Cardiac muscle cell (in vitro differentiated cells and primary cell): Measurements from ENCODE around the gene THG1L. TPM values are rescaled to one million over a fixed set of nuclear protein-coding genes. Genes with fewer than 3 reads are reported as not detected.

Experiments
- DNase-seq, 2 donors: peaks; one replicate each; pipeline versions ENCODE4 v3.0.0 to v3.0.0-alpha.2; 2010 to 2017; ENCODE audit warnings: low read depth in 1 of 2, low spot score in 1 of 2
- H3K27ac ChIP-seq: fragments of 200-600 bp; sonication (generic); 2 replicates; pipeline ENCODE4 v1.5.1; 2016
- H3K27me3 ChIP-seq: fragments of 200-600 bp; sonication (generic); 2 replicates; pipeline ENCODE4 v1.6.0; 2016; ENCODE audit warnings: control low read depth
- H3K36me3 ChIP-seq: fragments of 200-600 bp; sonication (generic); 2 replicates; pipeline ENCODE4 v1.5.1; 2016; ENCODE audit warnings: control low read depth
- H3K4me1 ChIP-seq: fragments of 200-600 bp; sonication (generic); 2 replicates; pipeline ENCODE4 v1.8.1; 2017; ENCODE audit warnings: low read depth, mild to moderate bottlenecking, mixed run types
- H3K4me3 ChIP-seq: fragments of 200-600 bp; sonication (generic); 2 replicates; pipeline ENCODE4 v1.5.1; 2016; ENCODE audit warnings: mild to moderate bottlenecking
- H3K9me3 ChIP-seq: fragments of 200-600 bp; sonication (generic); 2 replicates; pipeline ENCODE4 v1.5.1; 2017; ENCODE audit warnings: low read depth, mild to moderate bottlenecking, control low read depth
- CTCF ChIP-seq: IDR thresholded peaks from 2 replicates; pipeline ENCODE4 v1.5.1; 2012; ENCODE audit warnings: low read depth, mild to moderate bottlenecking, low read length
- polyA plus RNA-seq: library from polyadenylated mRNA; unstranded; fragments of >200 nt; fragmentation: Nextera tagmentation; extraction: Ambion mirVana; gene quantifications from 2 replicates; pipeline ENCODE4 v1.2.1, GENCODE V29; 2016
- total RNA-seq: library from RNA; depleted of rRNA; stranded (reverse); fragments of >200 nt; gene quantifications from 2 replicates; pipeline ENCODE4 v1.2.3, GENCODE V29; 2016

The THG1L gene
- total and polyA plus RNA-seq, 2 experiments from 2014 or later, result 6.1 to 10.0 TPM

- Histone ChIP-seq H3K27me3 (no peaks in the 10 kb centered on the region), H3K9me3 (no peaks in the 10 kb centered on the region), H3K36me3 (no peaks in the 10 kb centered on the region), H3K27ac (no peak overlapping the region), H3K4me1 (no peaks in the 10 kb centered on the region), H3K4me3 (no peak overlapping the region)
- no peak for TF ChIP-seq CTCF
- DNase-seq, result no peak
Measured at GRCh38 chr5:157766902-157767301, 35.7 kb downstream of the THG1L start.

GRCh38 chr5:157767689-157768088 lies 36.5 kb downstream of the THG1L start:
- Histone ChIP-seq H3K36me3 (no peaks in the 10 kb centered on the region), H3K4me1 (no peaks in the 10 kb centered on the region), H3K4me3 (no peak overlapping the region), H3K9me3 (no peaks in the 10 kb centered on the region), H3K27ac (no peak overlapping the region), H3K27me3 (no peaks in the 10 kb centered on the region)
- DNase-seq, result no peak
- TF ChIP-seq CTCF, result no peak

GRCh38 chr5:157770665-157771064 lies 39.4 kb downstream of the THG1L start:
- no peak for TF ChIP-seq CTCF
- Histone ChIP-seq H3K4me1 (no peaks in the 10 kb centered on the region), H3K9me3 (no peaks in the 10 kb centered on the region), H3K36me3 (no peaks in the 10 kb centered on the region), H3K27ac (no peak overlapping the region), H3K4me3 (no peak overlapping the region), H3K27me3 (no peaks in the 10 kb centered on the region)
- DNase-seq, result no peak

- Histone ChIP-seq H3K9me3 (no peaks in the 10 kb centered on the region), H3K4me1 (no peaks in the 10 kb centered on the region), H3K27me3 (no peaks in the 10 kb centered on the region), H3K27ac (no peak overlapping the region), H3K36me3 (no peaks in the 10 kb centered on the region), H3K4me3 (no peak overlapping the region)
- TF ChIP-seq CTCF, result no peak
- DNase-seq, result no peak
Measured at GRCh38 chr5:157772127-157772526, 40.9 kb downstream of the THG1L start.

- DNase-seq, result peak in 1 of 2 donors; percentile 57
- Histone ChIP-seq H3K36me3 (no peaks in the 10 kb centered on the region), H3K4me3 (no peak overlapping the region), H3K9me3 (no peaks in the 10 kb centered on the region), H3K27ac (no peak overlapping the region), H3K27me3 (no peaks in the 10 kb centered on the region), H3K4me1 (peaks cover 7% of the 10 kb centered on the region)
- TF ChIP-seq CTCF, result no peak
Measured at GRCh38 chr5:157778121-157778805, 47.0 kb downstream of the THG1L start.
